HepG2 (cell line): ENCODE results near the gene TAF1D. TPM values are rescaled to one million over a fixed set of nuclear protein-coding genes. Genes with fewer than 3 reads are reported as not detected.

Experiments used
- GTF2F1 ChIP-seq: fragments of 150-350 bp; IDR thresholded peaks from 2 replicates; pipeline ENCODE4 v1.6.1; 2014; ENCODE audit warnings: low read length
- GTF3A ChIP-seq: sonication (generic); formaldehyde crosslinking; conservative IDR thresholded peaks from 2 replicates; pipeline ENCODE4 v1.4.0; 2020; ENCODE audit warnings: mild to moderate bottlenecking, missing genetic modification reagents
- HMG20B ChIP-seq: conservative IDR thresholded peaks from 2 replicates; pipeline ENCODE4 v1.6.1; 2016; ENCODE audit warnings: missing genetic modification reagents, missing compliant biosample characterization
- KDM3A ChIP-seq: IDR thresholded peaks from 2 replicates; pipeline ENCODE4 v1.6.1; 2018; ENCODE audit warnings: low read depth, missing compliant biosample characterization
- KMT2B ChIP-seq: IDR thresholded peaks from 2 replicates; pipeline ENCODE4 v1.6.1; 2016; ENCODE audit warnings: missing genetic modification reagents, missing compliant biosample characterization
- MTF1 ChIP-seq: sonication (generic); formaldehyde crosslinking; IDR thresholded peaks from 2 replicates; pipeline ENCODE4 v1.5.0; 2020; ENCODE audit warnings: missing genetic modification reagents
- RAD21 ChIP-seq: fragments of 450-650 bp; formaldehyde crosslinking; IDR thresholded peaks from 2 replicates; pipeline ENCODE4 v1.5.0; 2020; ENCODE audit warnings: mild to moderate bottlenecking
- RNF2 ChIP-seq: fragments of 450-650 bp; conservative IDR thresholded peaks from 2 replicates; pipeline ENCODE4 v1.6.1; 2016; ENCODE audit warnings: low read depth
- TEAD3 ChIP-seq: optimal IDR thresholded peaks from 2 replicates; pipeline ENCODE3; 2016; ENCODE audit warnings: borderline replicate concordance
- YEATS4 ChIP-seq: sonication (generic); formaldehyde crosslinking; IDR thresholded peaks from 2 replicates; pipeline ENCODE4 v1.4.0; 2020; ENCODE audit warnings: missing genetic modification reagents, borderline replicate concordance
- ZBTB8A ChIP-seq: sonication (generic); formaldehyde crosslinking; IDR thresholded peaks from 2 replicates; pipeline ENCODE4 v1.4.0; 2020; ENCODE audit warnings: mild to moderate bottlenecking, low read depth, missing genetic modification reagents, borderline replicate concordance
- ZNF101 ChIP-seq: sonication (generic); formaldehyde crosslinking; IDR thresholded peaks from 2 replicates; pipeline ENCODE4 v1.4.0; 2020; ENCODE audit warnings: mild to moderate bottlenecking, low read depth, missing genetic modification reagents, borderline replicate concordance
- ZNF430 ChIP-seq: sonication (generic); formaldehyde crosslinking; IDR thresholded peaks from 2 replicates; pipeline ENCODE4 v1.9.0; 2021; ENCODE audit warnings: mild to moderate bottlenecking, missing genetic modification reagents
- ZNF484 ChIP-seq: sonication (generic); formaldehyde crosslinking; IDR thresholded peaks from 2 replicates; pipeline ENCODE4 v1.5.1; 2020; ENCODE audit warnings: mild to moderate bottlenecking, low read depth, missing genetic modification reagents, borderline replicate concordance
- ZNF562 ChIP-seq: sonication (generic); formaldehyde crosslinking; IDR thresholded peaks from 2 replicates; pipeline ENCODE4 v1.8.0; 2022; ENCODE audit warnings: missing genetic modification reagents, borderline replicate concordance
- ZNF567 ChIP-seq: sonication (generic); formaldehyde crosslinking; IDR thresholded peaks from 2 replicates; pipeline ENCODE4 v1.8.1; 2023; ENCODE audit warnings: mild to moderate bottlenecking, missing genetic modification reagents, borderline replicate concordance
- ZNF605 ChIP-seq: sonication (generic); formaldehyde crosslinking; IDR thresholded peaks from 2 replicates; pipeline ENCODE4 v1.8.0; 2022; ENCODE audit warnings: mild to moderate bottlenecking, missing genetic modification reagents
- ZNF616 ChIP-seq: sonication (generic); formaldehyde crosslinking; IDR thresholded peaks from 2 replicates; pipeline ENCODE4 v1.5.0; 2020; ENCODE audit warnings: low read depth, mild to moderate bottlenecking, missing genetic modification reagents
- ZNF660 ChIP-seq: sonication (generic); formaldehyde crosslinking; IDR thresholded peaks from 2 replicates; pipeline ENCODE4 v1.5.1; 2020; ENCODE audit warnings: mild to moderate bottlenecking, low read depth, missing genetic modification reagents, borderline replicate concordance
- ZNF772 ChIP-seq: sonication (generic); formaldehyde crosslinking; IDR thresholded peaks from 2 replicates; pipeline ENCODE4 v1.5.0; 2020; ENCODE audit warnings: mild to moderate bottlenecking, missing genetic modification reagents
- ZNF775 ChIP-seq: sonication (generic); formaldehyde crosslinking; IDR thresholded peaks from 2 replicates; pipeline ENCODE4 v1.4.0; 2020; ENCODE audit warnings: missing genetic modification reagents, mild to moderate bottlenecking, moderate library complexity, borderline replicate concordance
- ZNF878 ChIP-seq: sonication (generic); formaldehyde crosslinking; IDR thresholded peaks from 2 replicates; pipeline ENCODE4 v1.8.1; 2023; ENCODE audit warnings: mild to moderate bottlenecking, missing genetic modification reagents, moderate library complexity
- polyA plus RNA-seq, 8 experiments: library from polyadenylated mRNA; depleted of rRNA in 3 of 8; stranded (reverse) in 7 of 8; unstranded in 1 of 8; fragments of >200 nt; fragmentation: Illumina TruSeq in 4 of 8; extraction: Trizol in 4 of 8; gene quantifications; 2 replicates each; pipeline versions ENCODE4 v1.2.1 to v1.2.3, GENCODE V29; 2011 to 2016; ENCODE audit warnings: low read depth in 4 of 8, missing spikeins in 1 of 8, mixed read lengths in 1 of 8; ENCODE audit not compliant: insufficient read depth in 1 of 8
- total RNA-seq, 5 experiments: library from RNA; depleted of rRNA; stranded (reverse); fragments of >200 nt; fragmentation: Illumina TruSeq; extraction: Trizol; gene quantifications; 2 replicates each; pipeline ENCODE4 v1.2.3, GENCODE V29; 2016; ENCODE audit warnings: low read depth in 1 of 5
- TF ChIP-seq, protein P1 (sequence below): sonication (generic); formaldehyde crosslinking; IDR thresholded peaks from 2 replicates; pipeline ENCODE4 v1.4.0; 2020; ENCODE audit warnings: mild to moderate bottlenecking, missing genetic modification reagents, borderline replicate concordance
- TF ChIP-seq, protein P2 (sequence below): IDR thresholded peaks from 2 replicates; pipeline ENCODE4 v1.6.1; 2016; ENCODE audit warnings: control low read depth
- TF ChIP-seq, protein P3 (sequence below): sonication (generic); formaldehyde crosslinking; conservative IDR thresholded peaks from 2 replicates; pipeline ENCODE4 v1.4.0; 2020; ENCODE audit warnings: mild to moderate bottlenecking, missing genetic modification reagents, moderate library complexity

TAF1D gene
- total and polyA plus RNA-seq, 2 of the 13 experiments (the other 11 are each of a cell fraction or from before 2014, with no cell fraction given) = 132 to 207 TPM

DNA sequence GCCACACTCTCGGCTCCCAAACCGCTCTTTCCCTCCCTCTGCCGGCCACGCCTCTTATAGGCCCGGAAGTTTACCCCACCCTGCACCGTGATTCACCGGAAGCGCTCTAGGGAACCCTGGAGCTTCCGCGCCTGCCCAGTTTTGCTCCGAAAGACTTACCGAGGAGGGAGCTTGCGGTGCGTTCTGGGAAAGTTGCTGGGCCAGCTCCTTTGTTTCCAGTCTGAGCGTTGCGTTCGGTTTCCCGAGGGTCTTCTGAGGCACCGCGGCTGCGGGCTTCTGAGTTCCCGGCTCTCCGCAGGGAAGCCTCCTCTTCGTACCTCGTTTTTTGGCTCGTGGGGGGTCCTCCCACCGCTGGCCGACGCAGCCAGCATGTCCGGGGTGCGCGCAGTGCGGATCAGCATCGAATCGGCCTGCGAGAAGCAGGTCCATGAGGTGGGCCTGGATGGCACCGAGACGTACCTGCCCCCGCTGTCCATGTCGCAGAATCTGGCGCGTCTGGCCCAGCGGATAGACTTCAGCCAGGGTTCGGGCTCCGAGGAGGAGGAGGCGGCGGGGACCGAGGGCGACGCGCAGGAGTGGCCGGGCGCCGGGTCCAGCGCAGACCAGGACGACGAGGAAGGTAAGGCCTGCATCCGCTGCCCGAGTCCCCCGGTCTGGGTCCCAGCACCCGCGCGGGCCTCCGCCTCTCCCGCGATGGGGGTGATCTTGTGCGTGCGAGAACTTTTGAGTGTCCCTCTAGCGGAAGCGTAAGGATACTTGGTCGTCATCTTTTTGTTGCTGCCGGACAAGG lies 43.0 kb upstream of the TAF1D start, which contains the start of gene MED17 (continued):
- no peak for TF ChIP-seq ZNF660 (CRISPR knock-in tag)
- no peak for TF ChIP-seq ZNF101
- no peak for TF ChIP-seq GTF3A (CRISPR knock-in tag)
- no peak for TF ChIP-seq ZNF562 (CRISPR knock-in tag)
- TF ChIP-seq, protein P1, sequence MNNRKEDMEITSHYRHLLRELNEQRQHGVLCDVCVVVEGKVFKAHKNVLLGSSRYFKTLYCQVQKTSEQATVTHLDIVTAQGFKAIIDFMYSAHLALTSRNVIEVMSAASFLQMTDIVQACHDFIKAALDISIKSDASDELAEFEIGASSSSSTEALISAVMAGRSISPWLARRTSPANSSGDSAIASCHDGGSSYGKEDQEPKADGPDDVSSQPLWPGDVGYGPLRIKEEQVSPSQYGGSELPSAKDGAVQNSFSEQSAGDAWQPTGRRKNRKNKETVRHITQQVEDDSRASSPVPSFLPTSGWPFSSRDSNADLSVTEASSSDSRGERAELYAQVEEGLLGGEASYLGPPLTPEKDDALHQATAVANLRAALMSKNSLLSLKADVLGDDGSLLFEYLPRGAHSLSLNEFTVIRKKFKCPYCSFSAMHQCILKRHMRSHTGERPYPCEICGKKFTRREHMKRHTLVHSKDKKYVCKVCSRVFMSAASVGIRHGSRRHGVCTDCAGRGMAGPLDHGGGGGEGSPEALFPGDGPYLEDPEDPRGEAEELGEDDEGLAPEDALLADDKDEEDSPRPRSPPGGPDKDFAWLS = no peak
- TF ChIP-seq ZNF878 (CRISPR knock-in tag) = no peak
- TF ChIP-seq, protein P2, sequence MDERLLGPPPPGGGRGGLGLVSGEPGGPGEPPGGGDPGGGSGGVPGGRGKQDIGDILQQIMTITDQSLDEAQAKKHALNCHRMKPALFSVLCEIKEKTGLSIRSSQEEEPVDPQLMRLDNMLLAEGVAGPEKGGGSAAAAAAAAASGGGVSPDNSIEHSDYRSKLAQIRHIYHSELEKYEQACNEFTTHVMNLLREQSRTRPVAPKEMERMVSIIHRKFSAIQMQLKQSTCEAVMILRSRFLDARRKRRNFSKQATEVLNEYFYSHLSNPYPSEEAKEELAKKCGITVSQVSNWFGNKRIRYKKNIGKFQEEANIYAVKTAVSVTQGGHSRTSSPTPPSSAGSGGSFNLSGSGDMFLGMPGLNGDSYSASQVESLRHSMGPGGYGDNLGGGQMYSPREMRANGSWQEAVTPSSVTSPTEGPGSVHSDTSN (CRISPR knock-in tag) = no peak
- TF ChIP-seq YEATS4 (CRISPR knock-in tag) = peak; percentile 77; the same call in 1 of the 2 replicates
- TF ChIP-seq, protein P3, sequence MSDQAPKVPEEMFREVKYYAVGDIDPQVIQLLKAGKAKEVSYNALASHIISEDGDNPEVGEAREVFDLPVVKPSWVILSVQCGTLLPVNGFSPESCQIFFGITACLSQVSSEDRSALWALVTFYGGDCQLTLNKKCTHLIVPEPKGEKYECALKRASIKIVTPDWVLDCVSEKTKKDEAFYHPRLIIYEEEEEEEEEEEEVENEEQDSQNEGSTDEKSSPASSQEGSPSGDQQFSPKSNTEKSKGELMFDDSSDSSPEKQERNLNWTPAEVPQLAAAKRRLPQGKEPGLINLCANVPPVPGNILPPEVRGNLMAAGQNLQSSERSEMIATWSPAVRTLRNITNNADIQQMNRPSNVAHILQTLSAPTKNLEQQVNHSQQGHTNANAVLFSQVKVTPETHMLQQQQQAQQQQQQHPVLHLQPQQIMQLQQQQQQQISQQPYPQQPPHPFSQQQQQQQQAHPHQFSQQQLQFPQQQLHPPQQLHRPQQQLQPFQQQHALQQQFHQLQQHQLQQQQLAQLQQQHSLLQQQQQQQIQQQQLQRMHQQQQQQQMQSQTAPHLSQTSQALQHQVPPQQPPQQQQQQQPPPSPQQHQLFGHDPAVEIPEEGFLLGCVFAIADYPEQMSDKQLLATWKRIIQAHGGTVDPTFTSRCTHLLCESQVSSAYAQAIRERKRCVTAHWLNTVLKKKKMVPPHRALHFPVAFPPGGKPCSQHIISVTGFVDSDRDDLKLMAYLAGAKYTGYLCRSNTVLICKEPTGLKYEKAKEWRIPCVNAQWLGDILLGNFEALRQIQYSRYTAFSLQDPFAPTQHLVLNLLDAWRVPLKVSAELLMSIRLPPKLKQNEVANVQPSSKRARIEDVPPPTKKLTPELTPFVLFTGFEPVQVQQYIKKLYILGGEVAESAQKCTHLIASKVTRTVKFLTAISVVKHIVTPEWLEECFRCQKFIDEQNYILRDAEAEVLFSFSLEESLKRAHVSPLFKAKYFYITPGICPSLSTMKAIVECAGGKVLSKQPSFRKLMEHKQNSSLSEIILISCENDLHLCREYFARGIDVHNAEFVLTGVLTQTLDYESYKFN (CRISPR knock-in tag) = no peak; the same call in 1 of the 2 replicates
- TF ChIP-seq KMT2B (CRISPR knock-in tag) = peak; percentile 76
- no peak for TF ChIP-seq GTF2F1
- TF ChIP-seq ZNF567 = no peak
- TF ChIP-seq KDM3A (CRISPR knock-in tag) = peak; percentile 47; the same call in 1 of the 2 replicates
- no peak for TF ChIP-seq TEAD3 (CRISPR knock-in tag)
- TF ChIP-seq MTF1 (CRISPR knock-in tag) = peak; percentile 13; the same call in 1 of the 2 replicates
- no peak for TF ChIP-seq ZNF775 (CRISPR knock-in tag)
- TF ChIP-seq RNF2 = no peak
- TF ChIP-seq ZNF430 = peak; percentile 23; the same call in 1 of the 2 replicates
- no peak for TF ChIP-seq ZNF484 (CRISPR knock-in tag)
- peak; percentile 84 for TF ChIP-seq ZNF772
- TF ChIP-seq RAD21 (CRISPR knock-in tag) = peak; percentile 45; the same call in 1 of the 2 replicates
- TF ChIP-seq ZNF616 (CRISPR knock-in tag) = no peak
- peak; percentile 27 for TF ChIP-seq ZNF605 (CRISPR knock-in tag)
- no peak; the same call in 1 of the 2 replicates for TF ChIP-seq ZBTB8A (CRISPR knock-in tag)
- TF ChIP-seq HMG20B (CRISPR knock-in tag) = no peak
